B cell (primary cell): Measurements from ENCODE around the gene B4GALT4.

Source experiments
- EZH2 ChIP-seq: IDR thresholded peaks from 2 replicates; pipeline ENCODE4 v1.6.1; 2012; ENCODE audit warnings: borderline replicate concordance, low read depth, mild to moderate bottlenecking, moderate library complexity, low read length; ENCODE audit not compliant: insufficient read depth, poor library complexity, severe bottlenecking
- TF ChIP-seq, protein P1 (sequence below): fragments of 200-600 bp; IDR thresholded peaks from one replicate; pipeline ENCODE4 v1.8.0; 2022; ENCODE audit warnings: antibody characterized with exemption, mild to moderate bottlenecking

GRCh38 chr3:119221779-119222320, 18.8 kb downstream of the B4GALT4 start:
- TF ChIP-seq, protein P1, sequence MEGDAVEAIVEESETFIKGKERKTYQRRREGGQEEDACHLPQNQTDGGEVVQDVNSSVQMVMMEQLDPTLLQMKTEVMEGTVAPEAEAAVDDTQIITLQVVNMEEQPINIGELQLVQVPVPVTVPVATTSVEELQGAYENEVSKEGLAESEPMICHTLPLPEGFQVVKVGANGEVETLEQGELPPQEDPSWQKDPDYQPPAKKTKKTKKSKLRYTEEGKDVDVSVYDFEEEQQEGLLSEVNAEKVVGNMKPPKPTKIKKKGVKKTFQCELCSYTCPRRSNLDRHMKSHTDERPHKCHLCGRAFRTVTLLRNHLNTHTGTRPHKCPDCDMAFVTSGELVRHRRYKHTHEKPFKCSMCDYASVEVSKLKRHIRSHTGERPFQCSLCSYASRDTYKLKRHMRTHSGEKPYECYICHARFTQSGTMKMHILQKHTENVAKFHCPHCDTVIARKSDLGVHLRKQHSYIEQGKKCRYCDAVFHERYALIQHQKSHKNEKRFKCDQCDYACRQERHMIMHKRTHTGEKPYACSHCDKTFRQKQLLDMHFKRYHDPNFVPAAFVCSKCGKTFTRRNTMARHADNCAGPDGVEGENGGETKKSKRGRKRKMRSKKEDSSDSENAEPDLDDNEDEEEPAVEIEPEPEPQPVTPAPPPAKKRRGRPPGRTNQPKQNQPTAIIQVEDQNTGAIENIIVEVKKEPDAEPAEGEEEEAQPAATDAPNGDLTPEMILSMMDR = no peak
- no peak for TF ChIP-seq EZH2
